PC-3 (cell line): Measurements from ENCODE around the gene CD58.

Experiments
- EZH2phosphoT487 ChIP-seq: fragments of 300-600 bp; sonication (generic); IDR thresholded peaks from 2 replicates; pipeline ENCODE4 v1.6.1; 2018; ENCODE audit warnings: mild to moderate bottlenecking, antibody characterized with exemption, low read length, borderline replicate concordance
- TF ChIP-seq, protein P1 (sequence below): fragments of 300-600 bp; sonication (generic); conservative IDR thresholded peaks from 2 replicates; pipeline ENCODE4 v1.5.1; 2017; ENCODE audit warnings: antibody characterized with exemption, low read depth, mild to moderate bottlenecking, low read length

- no peak for TF ChIP-seq EZH2phosphoT487
- TF ChIP-seq, protein P1, sequence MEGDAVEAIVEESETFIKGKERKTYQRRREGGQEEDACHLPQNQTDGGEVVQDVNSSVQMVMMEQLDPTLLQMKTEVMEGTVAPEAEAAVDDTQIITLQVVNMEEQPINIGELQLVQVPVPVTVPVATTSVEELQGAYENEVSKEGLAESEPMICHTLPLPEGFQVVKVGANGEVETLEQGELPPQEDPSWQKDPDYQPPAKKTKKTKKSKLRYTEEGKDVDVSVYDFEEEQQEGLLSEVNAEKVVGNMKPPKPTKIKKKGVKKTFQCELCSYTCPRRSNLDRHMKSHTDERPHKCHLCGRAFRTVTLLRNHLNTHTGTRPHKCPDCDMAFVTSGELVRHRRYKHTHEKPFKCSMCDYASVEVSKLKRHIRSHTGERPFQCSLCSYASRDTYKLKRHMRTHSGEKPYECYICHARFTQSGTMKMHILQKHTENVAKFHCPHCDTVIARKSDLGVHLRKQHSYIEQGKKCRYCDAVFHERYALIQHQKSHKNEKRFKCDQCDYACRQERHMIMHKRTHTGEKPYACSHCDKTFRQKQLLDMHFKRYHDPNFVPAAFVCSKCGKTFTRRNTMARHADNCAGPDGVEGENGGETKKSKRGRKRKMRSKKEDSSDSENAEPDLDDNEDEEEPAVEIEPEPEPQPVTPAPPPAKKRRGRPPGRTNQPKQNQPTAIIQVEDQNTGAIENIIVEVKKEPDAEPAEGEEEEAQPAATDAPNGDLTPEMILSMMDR = no peak
Observed at GRCh38 chr1:116487031-116487430, 83.8 kb downstream of the CD58 start.
